Left cardiac atrium (tissue), 4 donors: Measurements from ENCODE around the gene SND1. TPM values are rescaled to one million over a fixed set of nuclear protein-coding genes. Genes with fewer than 3 reads are reported as not detected.

Experiments used
- ATAC-seq, 2 donors: fragments of 200-7000 bp; cut with Tn5 transposase; one replicate each; pipeline ENCODE4 v1.9.1; 2020; ENCODE audit warnings: mild to moderate bottlenecking in 2 of 2, moderate library complexity in 2 of 2
- DNase-seq: peaks from one replicate; pipeline ENCODE4 v3.0.0-alpha.2; 2020
- intact Hi-C, 2 donors: fragments of 100-400 bp; cut with DNase I; formaldehyde crosslinking; loops; one replicate each; pipeline versions ENCODE4 v1.14.1 to v1.15.1; 2022 to 2023
- total RNA-seq, 2 donors: library from RNA; stranded (reverse); fragmentation: NEBNext Ultra II Directional; extraction: Animal tissue kit (Norgen Biotek cat#: 25700); gene quantifications; one replicate each; pipeline ENCODE4 v1.2.1, GENCODE V29; 2021
- donor health status: DM: no; HTN: yes; CAD: no.
- donor health status: DM: no; HTN: yes; CAD: no; lungs with severe emphysema.
- donor health status: DM: yes; HTN: yes; CAD: no.
- donor health status: Dilated cardiomyopathy.

The SND1 gene
- total RNA-seq, 2 donors from 2014 or later: 91.8 to 111 TPM

DNA sequence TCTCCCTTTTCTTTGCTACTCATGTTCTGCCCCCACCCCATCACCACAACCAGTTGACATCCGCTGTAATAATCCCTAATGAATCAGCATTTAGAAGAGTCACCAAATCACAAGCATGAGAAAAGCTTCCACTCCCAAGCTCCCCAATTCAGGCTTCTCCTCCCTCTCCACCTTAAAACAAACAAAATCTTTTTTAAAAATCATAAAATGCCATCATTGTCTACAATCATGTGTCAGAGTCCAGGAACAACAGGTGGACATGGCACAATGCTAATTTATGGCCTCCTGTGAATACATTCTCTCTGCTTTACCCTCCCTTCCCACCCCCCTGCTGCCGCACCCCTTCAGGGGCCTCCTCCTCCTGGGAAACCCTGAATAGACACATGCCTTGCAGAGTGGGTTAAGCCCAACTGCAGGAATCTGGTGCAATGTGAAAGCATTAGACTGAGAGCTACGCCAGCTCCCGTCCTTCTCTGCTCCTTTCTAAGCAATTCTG is 375.5 kb downstream of the SND1 start:
- ATAC-seq (no peak), DNase-seq (no peak)
- intact Hi-C loops: loop anchor here in 1 of 2 donors (10.0 kb wide), 1 partner anchor 313 kb away; no protein-coding TSS in a partner anchor

DNA sequence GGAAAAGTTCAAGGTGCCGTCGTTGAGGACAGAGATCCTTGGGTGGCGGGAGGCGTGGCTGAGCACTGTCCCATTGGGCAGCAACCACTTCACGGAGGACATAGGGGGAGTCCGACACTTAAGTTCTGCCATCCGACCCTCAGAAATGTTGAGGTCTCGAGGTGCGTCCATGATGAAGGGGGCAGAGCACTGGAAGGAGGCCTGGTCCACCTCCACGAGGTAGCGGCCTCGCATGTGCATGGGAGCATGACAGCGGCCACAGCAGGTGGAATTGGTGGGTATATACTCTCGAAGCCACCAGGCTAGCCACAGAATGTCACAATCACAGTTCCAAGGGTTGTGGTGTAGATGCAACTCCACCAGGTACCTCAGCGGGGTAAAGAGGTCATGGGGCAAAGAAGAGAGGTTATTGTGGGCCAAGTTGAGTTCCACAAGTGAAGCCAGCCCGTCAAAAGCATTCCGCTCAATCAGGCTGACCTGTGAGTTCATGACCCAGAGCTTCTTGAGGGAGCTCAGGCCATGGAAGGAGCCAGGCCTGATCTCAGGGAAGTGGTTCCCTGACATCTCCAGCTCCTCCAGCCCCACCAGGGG is 377.5 kb downstream of the SND1 start:
- intact Hi-C loops: loop anchor here in 1 of 2 donors (10.0 kb wide), 1 partner anchor 315 kb away; no protein-coding TSS in a partner anchor
- ATAC-seq (no peak), DNase-seq (no peak)

DNA sequence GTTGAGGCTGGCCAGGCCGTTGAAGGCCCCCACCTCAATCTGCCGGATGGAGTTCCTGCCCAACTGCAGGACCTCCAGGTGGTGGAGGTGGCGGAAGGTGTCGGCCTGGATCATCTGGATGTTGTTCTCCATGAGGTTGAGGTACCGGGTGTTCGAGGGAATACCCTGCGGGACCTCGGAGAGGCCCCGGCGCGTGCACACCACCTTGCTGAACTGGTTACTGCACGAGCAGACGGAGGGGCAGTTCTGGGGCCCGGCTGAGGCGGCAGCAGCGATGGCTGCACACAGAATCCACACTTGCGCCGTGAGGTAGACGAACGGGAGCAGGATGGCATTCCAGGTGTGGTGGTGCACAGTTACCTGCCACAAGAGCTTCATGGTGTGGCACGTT is 378.3 kb downstream of the SND1 start:
- intact Hi-C loops: loop anchor here in 1 of 2 donors (10.0 kb wide), 1 partner anchor 445 kb away; the partner anchor contains the start of genes ARF5 and GCC1
- ATAC-seq (no peak), DNase-seq (no peak)

DNA sequence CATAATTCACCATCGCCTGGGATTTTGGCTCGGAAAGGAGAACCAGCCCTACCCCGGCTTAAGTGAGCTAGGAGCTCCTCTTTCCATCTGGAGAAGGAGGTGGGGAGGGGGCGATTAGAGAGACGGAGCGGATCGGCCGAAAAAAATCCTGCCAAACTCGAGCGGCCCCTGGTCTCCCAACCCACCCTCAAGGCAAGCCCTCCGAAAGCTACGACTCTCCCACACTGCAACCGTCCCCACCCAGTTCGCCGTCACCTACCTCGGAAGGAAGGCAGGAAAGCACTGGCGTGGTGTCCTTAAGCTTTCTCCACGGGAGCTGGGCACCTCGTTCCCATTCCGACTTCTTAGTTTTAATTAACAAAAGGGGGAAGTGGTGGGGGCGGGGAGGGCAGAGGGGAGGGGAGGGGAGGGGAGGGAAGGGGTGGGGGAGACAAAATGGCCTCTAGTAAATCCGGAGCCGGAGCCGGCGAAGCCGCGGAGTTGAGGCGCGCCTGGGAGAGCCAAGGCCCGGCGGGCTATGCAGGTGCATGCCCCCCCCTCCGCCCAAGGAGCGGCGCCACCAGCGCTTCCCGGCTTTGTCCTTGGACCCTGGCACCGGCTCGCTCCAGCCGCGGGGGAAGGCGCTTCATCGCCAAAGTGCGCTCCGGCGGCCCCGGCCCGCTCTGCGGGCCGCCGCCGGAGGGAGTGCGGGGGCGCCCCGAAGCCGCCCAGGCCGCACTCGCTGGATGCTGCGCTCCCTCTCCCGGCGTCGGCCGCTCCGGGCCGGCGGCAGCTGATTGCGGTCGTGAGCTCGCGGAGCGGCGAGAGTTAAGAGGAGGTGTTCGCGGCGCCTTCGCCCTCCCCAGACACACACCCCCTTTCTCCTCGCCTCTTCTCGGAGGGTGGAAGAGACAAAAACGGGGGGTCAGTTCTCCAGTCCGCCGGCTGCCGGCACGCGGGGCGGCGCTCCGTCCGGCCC is 378.9 kb downstream of the SND1 start, which contains the start of gene LRRC4:
TSS of gene LRRC4 (minus strand) at position 784 of the 958 bp plus-strand sequence. CDS start 797 bp downstream, outside the sequence.
- peak; percentile 28 to 40 for ATAC-seq
- intact Hi-C loops: loop anchor here in 1 of 2 donors (10.0 kb wide), 1 partner anchor 446 kb away; the partner anchor contains the start of genes ARF5 and GCC1
- DNase-seq: peak; percentile 47

DNA sequence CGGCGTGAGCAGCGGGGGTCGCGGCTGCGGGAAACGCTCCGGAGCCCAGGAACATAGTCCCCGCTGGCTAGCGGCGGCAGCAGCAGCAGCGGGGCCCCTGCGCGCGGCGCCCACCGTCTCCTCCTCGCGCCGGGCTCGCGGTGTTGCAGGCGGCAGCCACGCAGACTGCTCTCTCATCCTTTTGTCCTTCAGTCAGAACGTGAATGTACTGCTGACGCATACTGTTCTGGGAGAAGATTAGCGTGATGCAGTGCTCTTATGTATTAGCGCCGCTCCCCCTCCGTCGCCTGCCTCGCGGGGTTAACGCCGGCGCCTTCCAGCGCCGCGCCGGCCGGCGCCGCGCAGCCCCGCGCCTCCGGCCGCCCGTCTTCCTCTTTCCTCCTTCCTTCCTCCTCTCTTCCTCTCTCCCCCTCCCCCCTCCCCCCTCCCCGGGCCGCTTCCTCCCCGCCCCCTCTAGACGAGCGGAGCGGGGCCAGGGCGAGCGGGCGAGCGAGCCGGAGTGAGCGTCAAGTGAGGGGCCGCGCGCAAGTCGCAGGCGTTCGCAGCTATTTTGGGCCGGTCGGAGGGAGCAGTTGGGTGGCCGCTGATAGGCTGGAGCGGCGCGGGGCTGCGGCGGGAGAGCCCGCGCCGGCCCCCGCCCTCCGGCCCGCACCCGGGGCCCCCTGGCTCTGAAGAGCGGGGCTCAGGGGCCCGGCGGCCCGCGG is 380.1 kb downstream of the SND1 start:
- ATAC-seq (peak; percentile 68 to 84), DNase-seq (peak; percentile 58)
- intact Hi-C loops: loop anchor here in 1 of 2 donors (10.0 kb wide), 1 partner anchor 447 kb away; the partner anchor contains the start of genes ARF5 and GCC1

DNA sequence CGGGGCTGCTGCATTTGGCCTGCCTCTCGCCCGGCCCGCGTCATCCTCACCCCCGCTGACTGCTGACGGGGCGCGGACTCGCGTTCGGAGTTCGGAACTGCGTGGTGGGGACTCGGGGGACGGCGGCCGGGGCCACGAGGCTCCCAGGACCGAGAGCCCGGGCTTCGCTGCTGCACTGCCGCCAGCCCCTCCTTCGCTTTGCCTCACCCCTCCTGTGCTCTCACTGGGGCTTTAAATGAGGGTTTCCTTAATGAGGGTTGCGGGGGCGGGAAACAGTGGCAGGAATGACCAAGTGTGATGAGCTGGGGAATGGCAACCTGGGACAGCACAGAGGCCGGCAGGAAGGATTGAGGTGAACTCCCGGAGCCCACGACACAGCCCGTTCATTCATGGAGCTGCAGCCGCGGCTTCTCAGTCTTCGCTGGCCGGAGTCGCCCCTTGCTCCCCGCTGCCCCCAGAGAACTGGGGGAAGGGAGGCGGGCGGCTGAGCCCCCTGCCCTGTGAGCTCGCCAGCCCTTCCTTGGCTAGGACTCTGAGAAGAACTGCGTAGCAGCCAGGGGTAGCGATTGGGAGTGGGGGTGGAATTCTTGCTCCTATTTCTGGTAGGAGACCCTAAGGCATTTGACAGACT is 380.7 kb downstream of the SND1 start:
- DNase-seq (peak; percentile 45), ATAC-seq (peak in 1 of 2 donors; percentile 3)
- intact Hi-C loops: loop anchor here in 1 of 2 donors (10.0 kb wide), 1 partner anchor 448 kb away; the partner anchor contains the start of genes ARF5 and GCC1

DNA sequence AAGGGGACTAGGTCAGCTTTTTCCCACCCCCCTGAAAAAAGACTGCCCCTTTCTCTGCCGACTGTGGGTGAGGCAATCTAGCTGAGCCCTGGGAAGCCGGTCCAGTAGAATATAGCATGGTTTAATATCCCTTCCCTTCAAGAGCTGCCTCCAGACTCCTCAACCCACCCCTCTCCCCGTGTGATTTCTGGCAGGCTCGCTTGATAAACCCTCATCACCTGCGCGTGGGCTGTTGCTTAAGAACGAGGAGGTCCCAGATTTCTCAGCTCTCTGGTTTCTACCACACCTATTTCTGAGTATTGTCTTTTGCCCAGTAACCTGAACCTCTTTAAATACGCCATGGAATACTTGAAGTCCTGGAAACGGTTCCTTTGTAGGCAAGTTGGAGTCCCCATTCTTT is 381.3 kb downstream of the SND1 start:
- DNase-seq: no peak
- no peak for ATAC-seq
- intact Hi-C loops: loop anchor here in 1 of 2 donors (10.0 kb wide), 1 partner anchor 448 kb away; the partner anchor contains the start of genes ARF5 and GCC1

DNA sequence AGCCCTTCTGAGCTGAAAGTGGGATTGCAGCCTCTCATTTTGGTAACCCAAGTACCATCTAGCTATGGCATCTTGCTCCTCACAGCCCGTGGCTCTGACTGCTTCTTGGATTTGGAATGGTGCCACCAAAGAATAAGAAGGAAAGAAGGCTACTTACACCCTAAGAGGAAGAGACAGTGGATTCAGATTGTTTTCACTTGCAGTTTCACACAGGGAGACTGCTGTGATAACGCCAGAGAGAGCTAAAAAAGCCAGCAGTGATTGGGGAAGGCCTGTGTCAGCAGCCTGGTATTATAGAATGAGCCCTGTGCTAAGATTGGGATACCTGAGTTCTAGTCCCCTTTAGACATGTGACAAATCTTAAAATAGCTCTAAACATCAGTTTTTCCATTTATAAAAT is 382.8 kb downstream of the SND1 start:
- intact Hi-C loops: loop anchor here in 1 of 2 donors (5.0 to 10.0 kb wide), 2 partner anchors 172 to 450 kb away; partner anchors contain the start of genes ARF5 and GCC1
- DNase-seq (no peak), ATAC-seq (no peak)

DNA sequence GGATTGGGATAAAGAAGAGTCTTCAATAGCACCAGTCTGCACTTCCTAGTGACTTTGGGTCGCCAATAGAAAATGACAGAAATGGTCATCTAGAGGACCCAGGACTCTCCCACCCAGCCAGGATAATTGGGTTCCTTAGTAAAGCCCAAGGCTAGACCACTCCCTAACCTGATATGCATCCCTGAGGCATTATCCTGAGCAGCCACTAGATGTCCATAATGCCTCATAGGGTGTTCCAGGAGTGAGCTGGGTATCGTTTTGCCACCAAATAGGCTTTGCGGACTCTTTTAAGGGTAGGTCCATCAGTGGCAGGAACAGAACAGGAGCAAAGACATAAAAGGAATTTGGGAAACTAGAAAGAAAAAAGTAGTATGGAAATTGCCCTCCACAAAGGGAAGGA is 383.7 kb downstream of the SND1 start:
- no peak for ATAC-seq
- intact Hi-C loops: loop anchor here in 1 of 2 donors (5.0 to 10.0 kb wide), 2 partner anchors 172 to 451 kb away; partner anchors contain the start of genes ARF5 and GCC1
- no peak for DNase-seq

DNA sequence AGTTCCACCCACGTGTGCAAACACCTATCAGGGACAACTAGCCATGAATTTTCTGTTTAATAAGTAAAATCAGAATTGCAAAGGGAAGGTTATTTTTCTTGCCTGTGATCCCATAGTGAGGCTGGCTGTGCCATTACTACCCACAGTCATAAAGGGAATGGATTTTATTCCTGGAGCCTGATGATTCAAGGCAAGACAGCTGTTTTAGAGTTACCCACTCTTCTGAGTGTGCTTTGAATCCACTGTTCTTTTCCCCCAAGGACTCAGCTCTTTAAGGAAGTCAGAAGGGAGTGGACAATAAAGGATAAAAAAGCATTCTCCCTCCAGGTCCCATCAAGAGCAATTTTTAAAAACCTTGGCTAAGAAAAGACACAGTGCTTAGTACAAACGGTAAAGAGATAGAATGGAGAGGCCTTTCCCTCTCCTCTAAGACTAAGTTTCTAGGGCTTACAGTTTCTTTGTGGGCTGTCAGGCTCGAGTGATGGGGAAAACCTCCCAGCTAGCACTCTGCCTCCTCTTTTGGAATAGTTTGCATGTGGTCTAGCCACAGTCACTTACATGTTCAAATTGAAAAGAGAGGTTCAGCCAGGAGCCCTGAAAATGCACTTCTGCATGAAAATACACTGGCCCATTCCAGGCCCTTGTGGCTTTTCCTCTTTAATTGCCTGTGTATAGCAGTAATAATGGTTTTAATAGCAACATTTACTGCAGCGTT is 384.4 kb downstream of the SND1 start:
- intact Hi-C loops: loop anchor here in 1 of 2 donors (5.0 to 10.0 kb wide), 2 partner anchors 171 to 452 kb away; partner anchors contain the start of genes ARF5 and GCC1
- ATAC-seq (no peak), DNase-seq (no peak)

DNA sequence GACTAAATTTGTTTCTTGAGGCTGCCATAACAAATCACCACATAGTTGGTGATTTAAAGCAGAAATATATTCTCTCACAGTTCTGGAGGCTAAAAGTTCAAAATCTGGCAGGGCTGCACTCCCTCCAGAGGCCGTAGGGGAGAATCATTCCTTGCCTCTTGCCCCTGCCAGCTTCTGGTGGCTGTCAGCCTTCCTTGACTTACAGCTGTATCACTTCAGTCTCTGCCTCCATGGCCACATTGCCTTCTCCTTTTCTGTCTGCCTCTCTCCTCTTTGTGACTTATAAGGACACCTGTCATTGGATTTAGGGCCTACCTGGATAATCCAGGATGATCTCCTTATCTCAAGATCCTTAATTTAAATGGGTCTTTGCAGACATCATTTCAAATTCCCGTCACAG is 385.1 kb downstream of the SND1 start:
- ATAC-seq (no peak), DNase-seq (no peak)
- intact Hi-C loops: loop anchor here in 1 of 2 donors (5.0 to 10.0 kb wide), 2 partner anchors 170 to 452 kb away; partner anchors contain the start of genes ARF5 and GCC1

DNA sequence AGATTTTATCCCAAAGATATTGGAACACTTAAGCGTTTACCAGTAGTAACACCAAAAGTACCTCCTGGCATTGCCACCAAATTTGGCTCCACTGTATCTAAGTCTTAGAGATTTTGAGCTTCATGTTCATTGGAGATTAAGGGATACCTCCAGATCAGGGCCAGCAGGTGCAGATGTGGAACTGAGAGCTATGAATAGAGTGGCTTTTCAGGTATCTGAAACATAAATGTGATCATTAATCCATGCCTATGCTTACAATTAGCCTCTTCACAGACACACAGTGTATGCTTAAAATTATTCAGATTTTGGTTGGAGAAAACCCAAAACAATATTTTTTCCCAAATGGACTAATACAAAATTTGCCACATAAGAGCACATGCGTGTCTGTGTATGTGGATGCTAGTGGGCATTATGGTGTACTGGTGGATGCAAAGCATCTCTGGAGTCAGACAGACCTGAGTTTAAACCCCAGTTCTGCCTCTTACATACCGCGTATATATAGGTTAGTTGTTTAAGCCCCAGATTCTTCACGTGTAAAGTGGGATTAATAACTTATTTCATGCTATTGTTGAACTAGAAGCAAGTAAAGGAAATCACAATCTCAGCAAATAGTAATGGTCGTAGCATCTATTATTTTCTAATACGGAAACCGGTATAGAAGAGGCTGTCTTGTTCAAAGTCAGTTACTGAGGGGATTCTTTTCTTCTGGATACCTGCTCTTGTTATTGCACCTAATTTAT is 386.1 kb downstream of the SND1 start:
- DNase-seq (no peak), ATAC-seq (no peak)
- intact Hi-C loops: loop anchor here in 1 of 2 donors (5.0 to 10.0 kb wide), 2 partner anchors 169 to 453 kb away; partner anchors contain the start of genes ARF5 and GCC1

DNA sequence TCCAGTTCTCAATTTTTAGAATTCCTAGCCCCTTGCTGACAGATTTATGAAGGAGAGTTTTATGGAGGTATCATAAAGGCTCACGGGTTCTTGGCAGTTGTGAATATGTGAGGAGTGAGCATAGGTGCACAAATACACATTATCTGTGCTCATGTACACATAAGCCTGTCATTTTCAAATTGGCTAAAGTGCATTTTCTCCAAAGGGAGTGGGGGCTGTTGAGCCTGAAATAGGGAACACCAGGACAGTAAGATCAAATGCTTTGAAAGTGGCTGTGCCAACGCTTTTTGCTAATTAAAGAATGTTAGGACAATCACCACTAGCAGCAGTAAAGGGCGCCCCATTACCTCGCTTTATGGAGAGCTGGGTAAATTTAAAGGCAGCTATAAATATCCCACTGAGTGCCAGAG is 387.6 kb downstream of the SND1 start:
- no peak for ATAC-seq
- intact Hi-C loops: loop anchor here in 1 of 2 donors (5.0 to 10.0 kb wide), 2 partner anchors 168 to 455 kb away; partner anchors contain the start of genes ARF5 and GCC1

DNA sequence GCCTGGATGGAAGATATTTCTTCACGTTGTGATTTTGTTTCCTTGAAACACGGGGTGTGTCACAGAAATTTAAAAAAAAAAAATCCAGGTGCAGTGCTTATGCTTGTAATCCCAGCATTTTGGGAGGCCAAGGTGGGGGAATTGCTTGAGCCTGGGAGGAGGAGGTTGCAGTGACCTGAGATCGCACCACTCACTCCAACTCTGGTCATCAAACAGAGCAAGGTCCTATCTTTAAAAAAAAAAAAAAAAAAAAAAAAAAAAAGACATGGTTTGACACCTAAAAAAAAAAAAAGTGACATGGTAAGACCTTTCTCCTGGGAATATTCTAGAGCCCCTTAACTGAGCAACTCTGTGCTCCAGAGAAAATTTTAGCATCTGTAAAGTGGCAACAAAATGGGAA is 388.2 kb downstream of the SND1 start:
- DNase-seq: no peak
- intact Hi-C loops: no loop called here
- ATAC-seq: no peak

More for the DNA sequence above, 387.6 kb downstream of the SND1 start:
- DNase-seq: no peak

DNA sequence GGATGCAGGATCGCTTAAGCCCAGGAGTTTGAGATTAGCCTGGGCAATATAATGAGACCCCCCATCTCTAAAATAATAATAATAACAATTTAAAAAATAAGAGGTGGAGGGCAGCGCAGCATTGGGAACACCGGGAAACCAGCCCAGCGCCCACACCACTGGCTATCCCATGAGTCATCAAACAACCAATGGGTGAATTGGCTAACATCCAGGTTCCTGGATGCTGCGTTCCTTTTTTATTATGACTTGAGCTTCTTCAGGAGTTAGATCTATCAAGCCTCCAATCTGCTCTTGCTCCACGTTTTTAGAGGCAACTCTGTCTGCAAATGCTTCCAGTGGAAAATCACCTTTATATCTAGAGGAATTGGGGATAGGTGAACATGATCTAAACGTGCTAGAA is 389.2 kb downstream of the SND1 start:
- DNase-seq (no peak), ATAC-seq (no peak)
- intact Hi-C loops: no loop called here

DNA sequence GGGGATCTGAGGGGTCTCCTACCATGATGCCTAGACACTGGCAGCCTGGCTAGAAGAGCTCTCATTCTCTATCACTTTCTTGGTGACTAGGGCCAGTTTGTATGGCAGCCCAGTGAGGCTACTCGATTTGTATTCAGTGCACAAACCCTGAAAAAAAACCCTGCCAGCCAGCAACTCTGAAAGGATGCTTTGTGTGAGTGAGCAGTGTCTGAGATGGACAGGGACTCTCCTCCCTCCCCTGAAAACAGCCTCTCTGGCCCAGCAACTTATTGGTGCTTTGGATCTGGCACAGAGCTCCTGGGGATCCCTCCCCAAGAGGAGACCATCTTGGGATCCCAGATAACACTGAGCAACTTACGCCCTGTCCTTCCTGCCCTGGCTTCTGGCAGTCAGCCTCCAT is 390.0 kb downstream of the SND1 start:
- no peak for DNase-seq
- intact Hi-C loops: no loop called here
- ATAC-seq: no peak
